H9 (cell line): ENCODE measurements around the gene UQCR11. TPM values are rescaled to one million over a fixed set of nuclear protein-coding genes. Genes with fewer than 3 reads are reported as not detected.

Experiments used
- DNase-seq: peaks from one replicate; pipeline ENCODE4 v3.0.0-alpha.2; 2017
- H2AFZ ChIP-seq: one replicate; pipeline ENCODE4 v1.6.1; 2013; ENCODE audit warnings: mild to moderate bottlenecking, low read length, control low read depth, moderate library complexity
- H2AK5ac ChIP-seq: 2 replicates; pipeline ENCODE4 v1.6.1; 2013; ENCODE audit warnings: low read length, control low read depth, mixed read lengths; ENCODE audit not compliant: insufficient read length
- H2BK120ac ChIP-seq: one replicate; pipeline ENCODE4 v1.6.1; 2013; ENCODE audit warnings: low read depth, mild to moderate bottlenecking, low read length, control low read depth, inconsistent platforms; ENCODE audit not compliant: poor library complexity, severe bottlenecking
- H2BK12ac ChIP-seq: 2 replicates; pipeline ENCODE4 v1.6.1; 2013; ENCODE audit warnings: low read length, control low read depth, mixed read lengths, low read depth; ENCODE audit not compliant: insufficient read length
- H2BK15ac ChIP-seq: 2 replicates; pipeline ENCODE4 v1.6.1; 2013; ENCODE audit warnings: low read depth, low read length, control low read depth
- H2BK20ac ChIP-seq: one replicate; pipeline ENCODE4 v1.6.1; 2013; ENCODE audit warnings: low read depth, mild to moderate bottlenecking, low read length, control low read depth, inconsistent platforms; ENCODE audit not compliant: poor library complexity, severe bottlenecking
- H2BK5ac ChIP-seq: 2 replicates; pipeline ENCODE4 v1.6.1; 2013; ENCODE audit warnings: low read length, control low read depth, mixed read lengths; ENCODE audit not compliant: insufficient read length
- H3K14ac ChIP-seq: 2 replicates; pipeline ENCODE4 v1.6.1; 2013; ENCODE audit warnings: low read length, control low read depth; ENCODE audit not compliant: insufficient read depth
- H3K18ac ChIP-seq: 2 replicates; pipeline ENCODE4 v1.6.1; 2013; ENCODE audit warnings: low read depth, mild to moderate bottlenecking, mixed read lengths, low read length, control low read depth; ENCODE audit not compliant: insufficient read length
- H3K23ac ChIP-seq: 2 replicates; pipeline ENCODE4 v1.6.1; 2013; ENCODE audit warnings: low read length, control low read depth, mixed read lengths, low read depth; ENCODE audit not compliant: insufficient read length
- H3K23me2 ChIP-seq: 2 replicates; pipeline ENCODE4 v1.6.1; 2013; ENCODE audit warnings: low read depth, mild to moderate bottlenecking, mixed read lengths, low read length, control low read depth; ENCODE audit not compliant: insufficient read length, poor library complexity, severe bottlenecking
- H3K27ac ChIP-seq: 2 replicates; pipeline ENCODE4 v1.5.1; 2013; ENCODE audit warnings: low read length, control low read depth, mixed read lengths, low read depth; ENCODE audit not compliant: insufficient read length
- H3K27me3 ChIP-seq: 2 replicates; pipeline ENCODE4 v1.6.1; 2013; ENCODE audit warnings: low read length, control low read depth, inconsistent platforms; ENCODE audit not compliant: insufficient read depth
- H3K4ac ChIP-seq: 2 replicates; pipeline ENCODE4 v1.6.1; 2013; ENCODE audit warnings: low read depth, mild to moderate bottlenecking, control low read depth, inconsistent platforms, low read length, moderate library complexity
- H3K4me1 ChIP-seq: 2 replicates; pipeline ENCODE4 v1.6.1; 2013; ENCODE audit warnings: low read length, control low read depth, inconsistent platforms; ENCODE audit not compliant: insufficient read depth
- H3K4me2 ChIP-seq: 2 replicates; pipeline ENCODE4 v1.6.1; 2013; ENCODE audit warnings: low read length, control low read depth, mixed read lengths; ENCODE audit not compliant: insufficient read length, insufficient read depth
- H3K56ac ChIP-seq: 2 replicates; pipeline ENCODE4 v1.6.1; 2013; ENCODE audit warnings: low read depth, mild to moderate bottlenecking, mixed read lengths, low read length, control low read depth; ENCODE audit not compliant: insufficient read length
- H3K79me1 ChIP-seq: 2 replicates; pipeline ENCODE4 v1.6.1; 2013; ENCODE audit warnings: low read depth, mild to moderate bottlenecking, moderate library complexity, low read length, control low read depth, inconsistent platforms; ENCODE audit not compliant: insufficient read depth, poor library complexity, severe bottlenecking
- H3K79me2 ChIP-seq: 2 replicates; pipeline ENCODE4 v1.6.1; 2013; ENCODE audit warnings: low read length, control low read depth, inconsistent platforms; ENCODE audit not compliant: insufficient read depth
- H3K9ac ChIP-seq: 2 replicates; pipeline ENCODE4 v1.6.1; 2013; ENCODE audit warnings: low read length, control low read depth, mixed read lengths; ENCODE audit not compliant: insufficient read length; ENCODE audit errors: extremely low read depth
- H3K9me3 ChIP-seq: one replicate; pipeline ENCODE4 v1.6.1; 2013; ENCODE audit warnings: low read depth, low read length, inconsistent platforms; ENCODE audit not compliant: control insufficient read depth
- H3T11ph ChIP-seq: one replicate; pipeline ENCODE4 v1.6.1; 2013; ENCODE audit warnings: mild to moderate bottlenecking, low read length, control low read depth, inconsistent platforms
- H4K20me1 ChIP-seq: one replicate; pipeline ENCODE4 v1.6.1; 2013; ENCODE audit not compliant: control insufficient read depth, insufficient read length, insufficient read depth
- H4K5ac ChIP-seq: 2 replicates; pipeline ENCODE4 v1.6.1; 2013; ENCODE audit warnings: low read depth, mild to moderate bottlenecking, mixed read lengths, low read length, control low read depth; ENCODE audit not compliant: insufficient read length
- H4K8ac ChIP-seq: replicated peaks from 2 replicates; pipeline ENCODE4 v1.6.1; 2013; ENCODE audit warnings: low read length, control low read depth, mixed read lengths, low read depth; ENCODE audit not compliant: insufficient read length
- H4K91ac ChIP-seq: 2 replicates; pipeline ENCODE4 v1.6.1; 2013; ENCODE audit warnings: low read depth, mild to moderate bottlenecking, moderate library complexity, mixed read lengths, low read length, control low read depth; ENCODE audit not compliant: insufficient read length
- H3K27ac Mint-ChIP-seq, 3 experiments: 2 replicates in 2 of 3; 3 replicates in 1 of 3; pipeline ENCODE4 v1.8.0; 2020 to 2021; ENCODE audit warnings: mixed read lengths in 3 of 3, mild to moderate bottlenecking in 1 of 3, moderate library complexity in 1 of 3
- H3K27me3 Mint-ChIP-seq: 2 replicates; pipeline ENCODE4 v1.8.0; 2021; ENCODE audit warnings: low read depth, mild to moderate bottlenecking, moderate library complexity, mixed read lengths
- H3K36me3 Mint-ChIP-seq, 3 experiments: 2 replicates in 2 of 3; 3 replicates in 1 of 3; pipeline ENCODE4 v1.8.0; 2020 to 2021; ENCODE audit warnings: low read depth in 3 of 3, mixed read lengths in 3 of 3; ENCODE audit not compliant: insufficient read depth in 1 of 3
- H3K4me1 Mint-ChIP-seq, 2 experiments: 2 replicates each; pipeline ENCODE4 v1.8.0; 2020; ENCODE audit warnings: mixed read lengths in 2 of 2
- H3K4me3 Mint-ChIP-seq, 2 experiments: 2 replicates in 1 of 2; 3 replicates in 1 of 2; pipeline ENCODE4 v1.8.0; 2020 to 2021; ENCODE audit warnings: mild to moderate bottlenecking in 2 of 2, mixed read lengths in 2 of 2, moderate library complexity in 1 of 2
- H3K9me3 Mint-ChIP-seq, 2 experiments: 2 replicates in 1 of 2; 3 replicates in 1 of 2; pipeline ENCODE4 v1.8.0; 2020; ENCODE audit warnings: mild to moderate bottlenecking in 2 of 2, mixed read lengths in 2 of 2, moderate library complexity in 1 of 2
- WGBS: extraction: QIAGEN DNeasy Blood & Tissue Kit; methylation state at CpG from one replicate; pipeline ENCODE4 v1.1.7; 2013; ENCODE audit warnings: missing lambda C conversion rate, low lambda C conversion rate, mixed read lengths; ENCODE audit not compliant: insufficient read length; ENCODE audit errors: extremely low coverage; 5-methylcytosine and 5-hydroxymethylcytosine counted together
- total RNA-seq: library from RNA; stranded (reverse); gene quantifications from 2 replicates; pipeline ENCODE4 v1.2.1, GENCODE V29; 2021
- TF ChIP-seq, protein P1 (sequence below): fragments of 200-600 bp; sonication (generic); conservative IDR thresholded peaks from 3 replicates; pipeline ENCODE4 v1.8.0; 2021; ENCODE audit warnings: antibody characterized with exemption, mild to moderate bottlenecking

Gene UQCR11
- total RNA-seq, 1 experiment from 2014 or later = 174 TPM

- H3K27ac Mint-ChIP-seq = peak overlapping the region in 1 of 3 experiments; percentile 64; a peak in 3 of 7 replicates
- no peak overlapping the region for H3K4ac ChIP-seq
These were observed 11.6 kb upstream of the UQCR11 start for GRCh38 chr19:1616875-1617274.

More at GRCh38 chr19:1616875-1617274, 11.6 kb upstream of the UQCR11 start:
- Histone ChIP-seq H4K91ac (no peak overlapping the region), H3K4me2 (no peak overlapping the region), H4K5ac (no peak overlapping the region), H3K23ac (no peak overlapping the region), H3T11ph (no peak overlapping the region), H3K79me2 (no peaks in the 10 kb centered on the region), H4K20me1 (no peaks in the 10 kb centered on the region), H2BK5ac (no peak overlapping the region), H2BK12ac (no peak overlapping the region), H2AK5ac (no peak overlapping the region), H2BK120ac (no peak overlapping the region), H3K23me2 (no peaks in the 10 kb centered on the region), H3K14ac (no peak overlapping the region), H2BK20ac (no peak overlapping the region), H3K27me3 (no peaks in the 10 kb centered on the region), H3K9ac (no peak overlapping the region), H4K8ac (no peak overlapping the region), H3K9me3 (no peaks in the 10 kb centered on the region), H3K79me1 (no peaks in the 10 kb centered on the region), H3K4me1 (no peaks in the 10 kb centered on the region), H3K56ac (no peak overlapping the region), H3K27ac (no peak overlapping the region), H2AFZ (no peak overlapping the region), H2BK15ac (no peak overlapping the region), H3K18ac (no peak overlapping the region)
- Mint-ChIP-seq H3K4me3 (no peak overlapping the region), H3K27me3 (no peaks in the 10 kb centered on the region), H3K4me1 (peaks cover 0 to 12% of the 10 kb centered on the region in 2 experiments; a peak in 2 of 4 replicates), H3K36me3 (peaks cover 48 to 80% (median 79%) of the 10 kb centered on the region in 3 experiments; a peak in 6 of 7 replicates), H3K9me3 (no peaks in the 10 kb centered on the region)
- WGBS = no CpG with 5 or more reads among the region's 4 CpGs
- TF ChIP-seq, protein P1, sequence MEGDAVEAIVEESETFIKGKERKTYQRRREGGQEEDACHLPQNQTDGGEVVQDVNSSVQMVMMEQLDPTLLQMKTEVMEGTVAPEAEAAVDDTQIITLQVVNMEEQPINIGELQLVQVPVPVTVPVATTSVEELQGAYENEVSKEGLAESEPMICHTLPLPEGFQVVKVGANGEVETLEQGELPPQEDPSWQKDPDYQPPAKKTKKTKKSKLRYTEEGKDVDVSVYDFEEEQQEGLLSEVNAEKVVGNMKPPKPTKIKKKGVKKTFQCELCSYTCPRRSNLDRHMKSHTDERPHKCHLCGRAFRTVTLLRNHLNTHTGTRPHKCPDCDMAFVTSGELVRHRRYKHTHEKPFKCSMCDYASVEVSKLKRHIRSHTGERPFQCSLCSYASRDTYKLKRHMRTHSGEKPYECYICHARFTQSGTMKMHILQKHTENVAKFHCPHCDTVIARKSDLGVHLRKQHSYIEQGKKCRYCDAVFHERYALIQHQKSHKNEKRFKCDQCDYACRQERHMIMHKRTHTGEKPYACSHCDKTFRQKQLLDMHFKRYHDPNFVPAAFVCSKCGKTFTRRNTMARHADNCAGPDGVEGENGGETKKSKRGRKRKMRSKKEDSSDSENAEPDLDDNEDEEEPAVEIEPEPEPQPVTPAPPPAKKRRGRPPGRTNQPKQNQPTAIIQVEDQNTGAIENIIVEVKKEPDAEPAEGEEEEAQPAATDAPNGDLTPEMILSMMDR = no peak
- no peak for DNase-seq
